GM12892 (cell line): ENCODE measurements around the gene ERGIC2.

ENCODE experiments used
- DNase-seq: peaks from one replicate; pipeline ENCODE4 v3.0.0; 2011; ENCODE audit not compliant: insufficient read length
- FAIRE-seq: peaks from 2 replicates; lab custom pipeline; 2011; peaks lifted over from hg19 to GRCh38; lab: Jason Lieb, UNC
- POLR2A ChIP-seq: IDR thresholded peaks from 2 replicates; pipeline ENCODE4 v1.6.1; 2011; ENCODE audit warnings: low read depth, low read length, control low read depth
- POLR2AphosphoS5 ChIP-seq: IDR thresholded peaks from 2 replicates; pipeline ENCODE4 v1.6.1; 2011; ENCODE audit warnings: low read depth, low read length, control low read depth
- TAF1 ChIP-seq: IDR thresholded peaks from 2 replicates; pipeline ENCODE4 v1.6.1; 2011; ENCODE audit warnings: low read depth, mild to moderate bottlenecking, control low read depth, low read length, borderline replicate concordance

ERGIC2 gene

GRCh38 chr12:29365091-29365490, 15.9 kb downstream of the ERGIC2 start:
- no peak for TF ChIP-seq POLR2A
- no peak for TF ChIP-seq POLR2AphosphoS5
- no peak for TF ChIP-seq TAF1
- no peak for DNase-seq
- FAIRE-seq = no peak

DNA sequence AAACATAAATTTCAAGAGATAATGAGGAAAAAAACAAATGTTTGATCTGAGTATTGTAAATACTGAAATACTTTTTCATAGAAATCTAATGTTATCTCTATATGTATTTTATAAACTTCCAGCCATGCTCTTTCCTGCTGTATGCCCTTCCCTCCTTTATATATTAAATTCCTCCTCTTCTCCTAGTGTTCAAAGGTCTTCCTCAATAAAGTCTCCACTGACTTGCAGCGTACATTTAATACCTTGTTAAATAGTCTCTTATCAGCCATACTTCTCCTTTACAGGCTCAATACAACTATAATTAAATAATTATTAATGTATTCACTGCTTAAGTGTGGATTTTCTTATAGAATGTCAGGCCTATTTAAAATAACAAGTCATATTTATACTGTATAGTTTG, 26.0 kb downstream of the ERGIC2 start:
- DNase-seq (no peak), FAIRE-seq (no peak)
- no peak for TF ChIP-seq POLR2AphosphoS5
- TF ChIP-seq TAF1 = no peak
- TF ChIP-seq POLR2A = no peak

DNA sequence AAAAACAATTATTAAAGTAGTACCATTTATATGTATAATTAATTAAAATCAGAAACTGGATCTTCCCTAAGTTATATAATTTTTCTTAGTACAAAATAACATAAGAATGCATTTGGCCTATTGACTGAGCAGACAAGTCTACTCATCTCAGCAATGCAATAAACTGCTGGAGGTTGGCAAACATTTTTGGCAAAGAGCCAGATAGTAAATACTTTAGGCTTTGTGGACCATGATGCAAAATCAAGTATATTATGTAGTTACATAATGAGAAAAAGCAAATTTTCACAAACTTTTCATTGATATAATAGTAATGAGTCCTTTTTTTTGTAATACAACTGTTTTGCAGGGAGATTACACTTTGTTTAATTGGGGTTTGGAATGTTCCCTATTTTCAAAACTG, 30.9 kb downstream of the ERGIC2 start:
- FAIRE-seq = no peak
- no peak for DNase-seq
- TF ChIP-seq POLR2AphosphoS5 = no peak
- TF ChIP-seq POLR2A = no peak
- TF ChIP-seq TAF1 = no peak

GRCh38 chr12:29346769-29347421, 34.1 kb downstream of the ERGIC2 start:
- FAIRE-seq (no peak), DNase-seq (no peak)
- TF ChIP-seq POLR2A = no peak
- TF ChIP-seq TAF1 = no peak
- TF ChIP-seq POLR2AphosphoS5 = no peak

DNA sequence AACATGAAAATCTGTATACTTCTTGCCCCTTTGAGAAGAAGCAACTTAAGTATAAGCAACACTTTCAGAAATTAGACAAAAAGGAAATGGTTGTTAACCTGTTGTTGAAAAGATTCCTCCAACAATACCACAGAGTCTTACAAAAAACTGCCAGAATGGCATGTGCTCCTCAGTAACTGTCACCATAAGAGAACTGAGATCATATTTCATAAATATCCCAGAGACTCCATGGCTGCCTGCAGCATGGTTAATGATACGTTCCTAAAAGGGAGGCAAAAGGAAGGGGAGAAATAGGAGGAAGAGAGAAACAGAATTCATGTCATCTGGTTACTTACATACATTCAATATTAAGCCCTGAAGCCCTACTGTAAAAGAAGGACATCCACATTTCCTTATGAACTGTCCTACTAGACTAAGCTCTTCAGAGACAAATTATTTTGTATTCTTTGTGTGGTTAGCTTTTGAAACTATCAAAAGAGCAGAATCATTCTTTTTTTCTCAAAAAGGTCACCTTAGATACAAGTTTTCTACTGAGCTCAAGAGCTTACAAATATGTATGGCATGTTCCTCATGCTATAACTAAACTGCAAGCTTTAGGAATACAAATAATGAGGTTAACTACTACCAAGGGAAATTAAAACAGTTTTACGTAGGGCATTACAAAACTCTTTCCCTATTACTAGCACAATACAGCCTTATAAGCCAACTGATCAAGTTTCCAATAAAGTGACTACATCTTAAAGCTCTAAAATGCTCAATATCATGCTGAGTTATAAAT, 37.8 kb downstream of the ERGIC2 start:
- no peak for DNase-seq
- TF ChIP-seq TAF1 (no peak), POLR2A (no peak), POLR2AphosphoS5 (no peak)
- FAIRE-seq = no peak

- FAIRE-seq (no peak), DNase-seq (no peak)
- no peak for TF ChIP-seq TAF1
- no peak for TF ChIP-seq POLR2AphosphoS5
- TF ChIP-seq POLR2A = no peak
Measured at GRCh38 chr12:29337325-29337724, 43.6 kb downstream of the ERGIC2 start.

DNA sequence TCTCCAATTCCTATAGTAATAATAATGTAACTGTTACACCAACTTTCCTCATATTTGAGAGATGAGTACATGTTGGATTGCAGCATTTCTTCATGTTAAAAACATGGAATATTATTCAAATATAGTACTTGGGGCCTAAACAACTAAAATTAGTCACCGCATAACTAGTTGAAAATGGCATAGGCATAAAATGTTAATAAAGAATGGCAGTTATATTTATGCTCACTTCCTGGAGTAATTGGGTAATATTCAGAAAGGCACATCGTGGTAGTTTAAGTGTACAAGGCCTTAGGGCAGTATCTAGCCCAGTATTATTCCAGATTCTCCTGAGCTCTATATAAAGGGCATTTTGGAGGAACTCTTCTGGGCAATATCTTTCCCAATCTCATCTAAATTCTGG, 46.0 kb downstream of the ERGIC2 start:
- no peak for FAIRE-seq
- no peak for DNase-seq
- TF ChIP-seq TAF1 = no peak
- TF ChIP-seq POLR2AphosphoS5 = no peak
- no peak for TF ChIP-seq POLR2A

GRCh38 chr12:29333178-29333577, 47.8 kb downstream of the ERGIC2 start:
- DNase-seq = no peak
- TF ChIP-seq TAF1 = no peak
- no peak for TF ChIP-seq POLR2AphosphoS5
- no peak for TF ChIP-seq POLR2A
- FAIRE-seq = no peak

DNA sequence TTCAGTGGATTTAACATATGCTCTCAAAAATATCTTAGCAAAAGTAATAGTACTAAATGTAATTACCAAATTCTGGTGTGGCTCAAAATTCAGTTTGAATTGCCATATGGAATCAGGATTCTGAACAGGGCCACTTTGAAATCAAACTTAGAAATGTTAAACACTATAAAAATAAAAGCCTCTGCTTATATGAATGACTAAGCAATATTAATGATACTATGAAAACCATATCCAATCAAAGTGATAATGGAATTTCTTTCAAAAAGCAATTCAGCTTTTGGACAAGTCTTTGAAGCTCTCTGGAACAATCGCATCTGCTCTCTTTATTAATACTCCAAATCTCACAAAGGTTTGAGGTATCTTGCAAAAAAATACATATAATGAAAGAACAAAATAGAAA, 51.6 kb downstream of the ERGIC2 start:
- no peak for TF ChIP-seq TAF1
- no peak for TF ChIP-seq POLR2AphosphoS5
- FAIRE-seq (no peak), DNase-seq (no peak)

- no peak for DNase-seq
- FAIRE-seq = no peak
- no peak for TF ChIP-seq POLR2A
- no peak for TF ChIP-seq TAF1
Measured at GRCh38 chr12:29322157-29322556, 58.8 kb downstream of the ERGIC2 start.

GRCh38 chr12:29320295-29321085, 60.5 kb downstream of the ERGIC2 start:
- no peak for FAIRE-seq
- no peak for DNase-seq
- TF ChIP-seq POLR2A (no peak), POLR2AphosphoS5 (no peak), TAF1 (no peak)
